T-helper 9 cell (primary cell): ENCODE results near the gene MPDU1.

Experiments
- DNase-seq: peaks from one replicate; pipeline ENCODE4 v3.0.0-alpha.2; 2020
- total RNA-seq, 2 donors: gene quantifications; one replicate each; lab custom pipeline; 2026; lab: John Stamatoyannopoulos, UW

Gene MPDU1
- 17.1 to 30.2 reads per million in 2 donors for total RNA-seq

DNA sequence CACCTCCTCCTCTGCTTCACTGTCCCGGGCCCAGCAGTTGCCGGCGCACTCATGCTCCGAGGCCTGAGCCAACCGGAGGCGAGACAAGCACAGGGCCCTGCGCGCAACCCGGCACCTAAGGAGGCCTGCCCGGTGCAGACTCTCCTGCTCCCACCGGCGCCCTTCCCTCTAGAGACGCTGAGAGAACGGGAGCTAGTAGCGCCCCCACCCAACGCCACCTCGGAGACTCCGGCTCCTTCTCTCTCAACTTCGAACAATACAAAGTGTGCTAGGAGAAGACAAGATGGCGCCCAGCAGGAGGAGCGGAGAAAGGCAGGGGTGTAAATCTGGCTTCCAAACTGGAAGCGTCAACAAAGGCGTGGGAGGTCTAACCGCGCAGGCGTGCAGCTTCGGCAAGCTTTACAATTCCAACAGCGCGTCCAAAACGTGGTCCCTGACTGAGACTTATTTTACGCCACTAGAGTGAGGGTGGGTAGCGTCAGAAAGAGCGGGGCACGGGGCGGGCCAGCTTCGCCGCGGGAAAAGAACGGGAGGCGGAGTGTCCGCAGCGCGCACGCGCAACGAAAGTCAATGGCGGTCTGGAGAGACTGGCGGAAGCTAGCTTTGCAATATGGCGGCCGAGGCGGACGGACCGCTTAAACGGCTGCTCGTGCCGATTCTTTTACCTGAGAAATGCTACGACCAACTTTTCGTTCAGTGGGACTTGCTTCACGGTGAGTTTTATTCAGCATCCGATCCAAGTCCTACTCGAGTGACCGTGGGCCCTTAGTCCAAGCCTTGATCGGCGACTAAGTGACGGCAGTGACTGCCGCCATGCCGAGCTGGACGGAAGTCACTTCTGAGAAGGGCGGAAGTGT, at the start of gene MPDU1:
MPDU1 (plus strand) TSS at position 600 of the 857 bp plus-strand sequence; CDS start at position 611, 11 bp downstream.
- peak; percentile 86 for DNase-seq

DNA sequence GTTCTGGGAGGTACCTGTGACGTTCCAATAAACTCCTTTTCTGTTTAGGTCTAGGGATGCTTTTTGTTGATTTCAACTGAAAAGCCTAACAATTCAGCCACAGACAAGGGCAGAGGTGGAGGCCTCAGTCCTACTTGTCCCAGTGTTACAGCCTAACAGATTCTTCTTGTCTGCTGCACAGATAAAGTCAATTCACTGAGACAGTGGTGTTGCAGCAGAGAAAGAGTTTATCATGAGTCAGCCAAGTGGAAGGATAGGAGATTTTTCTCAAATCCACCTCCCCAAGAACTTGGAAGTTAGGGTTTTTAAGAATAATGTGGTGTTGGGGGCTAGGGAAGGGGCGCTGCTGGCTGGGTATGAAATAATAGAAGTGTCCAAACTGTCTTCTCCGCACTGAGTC, 45.6 kb upstream of the MPDU1 start:
- no peak for DNase-seq

DNA sequence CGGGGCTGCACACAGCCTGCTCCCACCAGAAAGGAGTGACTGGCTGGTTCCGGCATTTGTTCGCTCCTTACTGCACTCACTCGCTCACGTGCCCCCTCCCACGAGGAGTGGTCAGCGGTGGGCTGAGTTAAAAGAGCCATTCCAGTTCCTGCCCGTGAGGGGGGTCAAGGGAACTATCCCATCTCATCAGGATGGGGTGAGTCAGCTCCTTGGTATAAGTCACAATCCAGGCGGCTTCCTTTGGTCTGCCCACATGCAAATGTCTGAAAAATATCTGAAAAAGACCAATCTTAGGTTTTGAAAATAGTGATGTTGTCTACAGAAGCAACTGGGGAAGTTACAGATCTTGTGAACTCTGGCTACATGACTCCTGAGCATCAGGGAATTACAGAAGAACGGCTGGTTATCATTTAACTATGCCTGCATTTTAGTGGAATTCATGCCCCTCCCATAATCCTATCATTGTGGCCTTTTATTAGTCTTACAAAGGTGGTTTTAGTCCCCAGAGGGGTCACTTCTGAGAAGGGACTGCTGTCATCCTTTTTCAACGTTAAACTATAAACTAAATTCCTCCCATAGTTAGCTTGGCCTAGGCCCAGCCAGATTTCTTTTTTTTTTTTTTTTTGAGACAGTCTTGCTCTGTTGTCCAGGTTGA, 44.6 kb upstream of the MPDU1 start:
- no peak for DNase-seq

DNA sequence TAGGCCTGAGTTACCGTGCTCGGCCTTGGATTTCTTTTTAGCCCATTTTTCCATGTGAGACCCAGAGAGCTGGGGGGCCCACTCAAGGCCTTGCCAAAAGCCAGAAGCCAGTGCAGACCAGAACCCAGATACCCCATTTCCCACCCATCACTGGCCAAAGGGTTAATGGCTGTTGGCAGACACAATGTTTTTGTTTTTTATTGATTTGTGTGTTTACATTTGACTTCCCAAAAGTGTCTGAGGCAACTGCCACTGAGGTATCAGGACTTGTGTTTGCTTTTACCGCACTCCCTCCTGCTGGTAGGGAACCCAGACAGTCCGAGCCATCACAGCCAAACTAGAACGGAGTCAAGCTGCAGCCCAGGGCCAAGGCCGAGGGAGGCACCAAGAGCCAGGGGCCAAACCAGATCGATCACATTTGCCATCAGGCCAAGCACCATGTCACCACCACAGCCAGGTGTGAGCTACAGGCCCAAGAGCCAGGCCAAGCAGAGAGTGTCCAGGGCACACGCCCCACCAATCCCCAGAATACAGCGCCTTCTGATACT, 42.5 kb upstream of the MPDU1 start:
- no peak for DNase-seq

GRCh38 chr17:7544911-7545310, 38.7 kb upstream of the MPDU1 start:
- no peak for DNase-seq

DNA sequence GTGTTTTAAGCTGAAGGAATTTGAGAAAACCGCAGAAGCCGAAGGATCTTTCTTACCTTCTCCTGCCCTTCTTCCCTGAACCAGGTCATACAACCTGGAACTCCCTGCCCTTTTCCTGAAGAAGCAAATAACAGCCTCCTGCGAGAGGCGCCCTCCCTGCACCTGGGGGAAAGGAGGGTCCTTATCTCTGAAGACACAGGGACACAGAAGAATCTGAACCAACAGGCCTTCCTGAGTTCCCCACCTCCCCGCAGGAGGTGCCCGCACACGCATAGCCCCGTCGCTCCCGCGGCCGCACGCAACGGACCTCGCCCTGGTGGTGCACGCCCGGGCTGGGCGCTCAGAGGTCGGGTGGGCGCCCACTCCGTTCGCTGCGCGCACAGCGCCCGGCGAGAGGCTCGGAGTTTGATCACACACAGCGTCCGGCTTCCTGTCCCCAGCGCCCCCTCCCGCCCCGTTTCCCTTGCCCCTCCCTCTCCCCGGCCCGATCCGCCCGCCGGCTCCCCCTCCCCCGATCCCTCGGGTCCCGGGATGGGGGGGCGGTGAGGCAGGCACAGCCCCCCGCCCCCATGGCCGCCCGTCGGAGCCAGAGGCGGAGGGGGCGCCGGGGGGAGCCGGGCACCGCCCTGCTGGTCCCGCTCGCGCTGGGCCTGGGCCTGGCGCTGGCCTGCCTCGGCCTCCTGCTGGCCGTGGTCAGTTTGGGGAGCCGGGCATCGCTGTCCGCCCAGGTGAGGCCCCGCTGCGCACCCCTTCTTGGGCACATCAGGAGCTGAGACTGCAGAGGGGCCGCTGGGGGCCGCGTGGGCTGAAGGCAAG, 34.9 kb upstream of the MPDU1 start, which contains the start of gene TNFSF12:
TNFSF12 (plus strand) TSS at position 474 of the 816 bp plus-strand sequence; CDS start at position 570, 96 bp downstream.
- peak; percentile 53 for DNase-seq

GRCh38 chr17:7549401-7550055, 34.1 kb upstream of the MPDU1 start:
- peak; percentile 16 for DNase-seq

DNA sequence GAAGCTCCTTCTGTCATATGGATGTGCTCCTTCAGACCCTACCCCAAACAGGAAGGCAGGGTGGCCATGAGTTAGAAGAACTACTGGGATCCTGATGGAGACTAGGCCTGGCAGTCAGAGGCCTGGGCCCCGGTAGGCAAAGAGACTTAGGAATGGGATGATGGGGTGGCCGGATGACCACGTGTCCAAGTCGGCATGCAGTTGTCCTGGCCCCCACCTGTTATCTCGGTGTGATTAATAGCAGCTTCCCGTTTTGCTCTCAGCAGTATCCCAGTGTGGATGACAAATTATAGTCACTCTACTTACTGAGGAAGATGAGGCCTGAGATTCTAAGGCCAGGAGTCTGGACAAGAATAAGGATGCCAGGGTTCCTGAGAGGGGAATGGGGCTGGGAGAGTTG, 33.3 kb upstream of the MPDU1 start:
- no peak for DNase-seq

GRCh38 chr17:7551396-7551795, 32.3 kb upstream of the MPDU1 start:
- no peak for DNase-seq

DNA sequence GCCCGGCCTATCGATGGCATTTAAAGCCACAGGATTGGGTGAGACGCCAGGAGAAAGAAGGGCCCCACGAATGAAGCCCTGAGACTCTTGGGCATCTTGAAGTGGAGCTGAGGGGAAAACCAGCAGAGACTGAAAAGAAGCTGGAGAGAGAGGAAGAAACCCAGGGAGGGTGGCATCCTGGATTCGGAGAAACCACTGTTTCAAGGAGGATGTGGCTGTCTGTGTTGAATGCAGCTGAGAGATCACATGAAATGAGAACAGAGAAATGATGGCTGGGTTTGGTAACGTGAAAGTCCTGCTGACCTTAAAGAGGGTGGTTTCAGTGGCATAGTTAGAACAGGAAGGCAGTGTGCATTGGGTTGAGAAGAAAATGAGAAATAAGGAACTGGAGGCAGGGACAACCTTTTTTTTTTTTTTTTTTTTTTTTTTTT, 31.0 kb upstream of the MPDU1 start:
- no peak for DNase-seq

DNA sequence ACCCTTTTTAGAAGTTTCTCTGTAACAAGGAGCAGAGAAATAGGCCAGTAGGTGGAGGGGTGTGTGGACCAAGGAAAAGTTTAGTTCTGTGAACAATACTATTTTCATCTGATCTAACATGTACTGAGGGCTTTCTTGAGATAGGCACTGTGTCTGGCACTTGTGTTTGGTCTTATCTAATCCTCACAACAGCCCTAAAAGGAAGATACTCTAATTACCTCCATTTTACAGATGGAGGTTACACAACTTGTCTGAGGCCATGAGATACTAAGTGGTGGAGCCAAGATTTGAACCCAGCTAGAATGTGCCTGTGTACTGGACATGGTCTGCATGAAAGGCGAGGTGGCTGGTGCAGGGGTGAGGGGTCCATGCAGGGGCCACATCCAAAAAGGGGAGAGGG, 30.3 kb upstream of the MPDU1 start:
- DNase-seq = no peak

GRCh38 chr17:7555320-7555948, 28.2 kb upstream of the MPDU1 start:
- no peak for DNase-seq

DNA sequence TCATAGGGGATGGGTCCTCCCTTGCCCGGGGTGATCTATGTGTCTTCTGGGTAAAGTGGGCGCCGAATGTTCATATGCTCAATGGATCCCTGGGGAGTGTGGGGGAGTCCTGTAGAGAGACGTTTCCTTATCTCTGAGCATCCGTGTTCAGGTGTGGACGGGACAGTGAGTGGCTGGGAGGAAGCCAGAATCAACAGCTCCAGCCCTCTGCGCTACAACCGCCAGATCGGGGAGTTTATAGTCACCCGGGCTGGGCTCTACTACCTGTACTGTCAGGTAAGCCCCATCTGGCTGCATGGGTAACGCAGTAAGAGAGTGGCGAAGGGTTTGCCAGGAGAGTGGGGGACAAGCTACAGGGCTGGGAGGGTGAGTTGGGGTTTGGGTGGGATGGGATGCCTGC, 27.0 kb upstream of the MPDU1 start:
- DNase-seq = no peak

- DNase-seq = no peak
These were observed 26.4 kb upstream of the MPDU1 start for GRCh38 chr17:7557147-7557764.

DNA sequence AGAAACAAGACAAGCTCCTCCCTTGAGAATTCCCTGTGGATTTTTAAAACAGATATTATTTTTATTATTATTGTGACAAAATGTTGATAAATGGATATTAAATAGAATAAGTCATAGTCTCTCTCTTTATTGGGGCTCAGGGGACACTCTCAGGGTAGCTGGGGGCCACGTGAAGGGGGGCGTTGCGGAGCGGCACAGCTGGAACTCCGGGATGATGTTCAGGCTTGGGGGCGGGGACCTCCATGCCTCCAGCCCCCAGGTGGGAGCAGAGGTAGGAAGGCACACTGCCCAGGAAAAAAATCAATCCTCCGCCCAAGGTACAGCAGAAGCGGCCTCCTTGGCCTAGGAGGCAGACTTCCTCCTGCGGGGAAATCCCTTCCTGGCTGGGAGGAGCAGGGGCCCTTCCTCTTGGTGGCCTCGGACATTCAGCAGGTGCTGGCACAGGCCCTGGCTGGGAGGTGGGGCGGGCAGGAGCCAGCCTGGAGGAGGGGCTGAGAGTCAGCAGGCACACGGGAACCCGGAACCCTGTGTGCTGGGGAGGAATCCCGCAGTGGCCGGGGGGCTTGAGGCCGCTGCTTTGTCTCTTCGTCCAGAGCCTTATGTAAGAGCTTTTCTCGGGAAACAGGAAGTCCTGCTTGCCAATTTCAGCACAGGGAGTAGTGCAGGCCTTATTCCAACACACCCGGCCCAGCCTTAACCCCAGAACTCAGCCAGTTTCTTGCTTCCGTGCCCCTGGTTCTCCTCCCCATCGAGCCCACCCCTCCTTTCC, 25.7 kb upstream of the MPDU1 start:
- DNase-seq = no peak

GRCh38 chr17:7558544-7559319, 24.9 kb upstream of the MPDU1 start, which contains the start of gene TNFSF13:
Gene TNFSF13 (plus strand): TSS chr17:7558750. CDS start chr17:7559040, 290 bp downstream.
- no peak for DNase-seq

- DNase-seq = no peak
These were observed 24.1 kb upstream of the MPDU1 start for GRCh38 chr17:7559320-7560171.
